ENCODE results near the gene USP7. TPM values are rescaled to one million over a fixed set of nuclear protein-coding genes. Genes with fewer than 3 reads are reported as not detected.

Gene USP7
- 41.0 and 52.3 TPM in 2 replicates for total RNA-seq

DNA sequence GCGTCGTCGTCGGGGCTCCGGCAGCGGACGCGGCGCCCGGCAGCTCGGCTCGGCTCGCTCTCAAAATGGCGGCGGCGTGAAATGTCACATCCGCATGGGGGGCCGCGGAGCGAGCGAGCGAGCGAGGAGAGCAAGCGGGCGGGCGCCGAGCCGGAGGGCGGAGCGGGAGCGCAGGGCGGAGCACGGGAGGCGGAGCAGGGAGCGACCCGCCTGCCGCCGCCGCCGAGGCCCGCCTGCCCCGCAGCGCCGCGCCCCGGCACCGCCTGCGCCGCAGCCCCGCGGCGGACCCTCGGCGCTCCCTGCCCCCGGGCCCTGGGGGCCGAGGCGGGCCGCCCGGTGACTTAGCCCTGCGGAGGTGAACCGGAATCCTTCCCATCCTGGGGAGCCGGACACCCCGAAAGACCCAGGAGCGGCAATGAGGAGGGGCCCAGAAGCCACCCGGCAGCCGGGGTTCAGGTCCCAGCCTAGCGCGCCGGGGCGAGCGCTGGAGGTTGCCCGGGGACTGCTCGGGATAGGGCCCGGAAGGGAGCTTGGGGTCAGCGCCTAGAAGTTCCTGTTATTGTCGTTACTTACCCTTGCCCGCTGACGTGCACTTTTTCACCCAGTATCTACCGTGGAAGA is at the start of gene USP7:
Gene USP7, minus strand, starts transcription at position 86 of the 621 bp plus-strand sequence. CDS start 621 bp downstream, outside the sequence.

DNA sequence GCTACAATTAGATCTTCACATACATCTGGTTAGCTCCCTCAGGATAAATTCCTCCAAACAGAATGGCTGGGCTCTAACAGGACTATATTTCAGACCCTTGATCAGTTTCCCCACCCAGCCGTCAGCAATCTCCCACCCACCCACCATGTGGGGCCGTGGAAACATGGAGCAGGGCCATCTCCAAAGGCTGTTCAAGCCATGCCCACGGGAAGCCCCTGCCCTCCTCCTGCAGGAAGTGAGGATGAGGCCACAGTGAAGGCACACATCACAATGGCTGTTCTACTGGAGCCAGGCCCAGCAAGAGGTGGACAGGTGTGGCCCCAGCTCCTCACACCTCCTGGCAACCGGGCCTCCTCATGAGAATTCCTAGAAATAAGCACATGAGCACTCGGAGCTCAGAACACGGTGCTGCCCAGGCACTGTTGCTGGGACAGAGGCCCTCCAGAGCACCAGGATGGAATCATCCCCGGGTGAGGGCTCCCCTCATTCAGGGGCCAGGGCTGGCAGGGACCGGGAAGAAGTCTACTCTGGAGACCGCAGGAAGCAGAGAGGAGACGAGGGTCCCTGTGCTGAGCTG is 81.6 kb downstream of the USP7 start, which contains the start of gene LITAFD:
Gene LITAFD, plus strand, starts transcription at position 311 of the 577 bp plus-strand sequence. CDS start 2,005 bp downstream, outside the sequence.

DNA sequence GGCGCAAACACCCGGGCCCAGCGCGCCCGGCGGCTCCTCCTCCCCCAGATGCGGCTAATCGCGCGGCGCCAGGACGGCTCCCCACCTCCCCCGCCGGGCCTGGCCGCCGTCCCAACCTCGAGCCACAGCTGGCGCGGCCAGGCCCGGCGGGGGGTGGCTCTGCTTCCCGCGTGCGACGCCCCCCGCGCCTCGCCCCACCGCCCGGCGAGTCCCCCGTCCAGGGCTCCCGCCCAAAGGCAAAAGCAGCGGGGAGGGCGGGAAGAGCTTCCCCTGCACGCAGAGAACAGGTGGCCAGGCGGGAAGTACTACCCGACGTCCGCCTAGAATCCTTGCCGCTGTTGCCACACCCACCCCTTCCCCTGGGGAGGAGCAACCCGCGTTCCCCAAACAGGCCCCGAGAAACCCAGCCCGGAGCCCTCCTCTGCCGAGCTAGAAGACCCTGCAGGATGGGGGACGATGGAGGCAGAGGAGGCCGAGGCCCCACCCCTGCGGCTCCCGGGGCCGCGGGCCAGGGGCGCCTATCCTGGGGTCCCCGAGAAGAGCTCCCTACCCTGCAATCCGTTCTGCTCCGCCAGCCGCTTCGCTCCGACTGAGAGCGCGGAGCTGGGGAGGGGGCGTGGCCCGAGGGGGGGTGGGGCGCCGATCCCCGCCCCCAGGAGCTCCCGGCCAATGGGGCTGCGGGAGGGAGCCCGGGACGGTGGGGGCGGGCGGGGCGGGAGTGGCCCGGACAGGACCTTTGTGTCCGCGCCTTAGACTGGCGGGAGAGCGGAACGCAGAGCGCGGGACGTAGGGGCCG is 95.1 kb downstream of the USP7 start, which contains the start of gene CARHSP1:
Gene CARHSP1, minus strand, starts transcription at position 591 of the 796 bp plus-strand sequence. CDS start 9,678 bp downstream, outside the sequence.

Other genes starting within 250 kb of the USP7 start
- 4.4 and 6.0 TPM in 2 replicates for gene TMEM186, start 166.3 kb downstream of the USP7 start, total RNA-seq
- 42.3 and 47.0 TPM in 2 replicates for gene PMM2, start 166.1 kb downstream of the USP7 start, total RNA-seq
- 87.3 and 89.3 TPM in 2 replicates for gene CARHSP1, start 94.9 kb downstream of the USP7 start, total RNA-seq
- not detected in 2 replicates for gene LITAFD, start 81.6 kb downstream of the USP7 start, total RNA-seq
- 36.3 and 38.8 TPM in 2 replicates for gene HAPSTR1, start 127.7 kb upstream of the USP7 start, total RNA-seq

Measured in mammary microvascular endothelial cell (primary cell).